HG03045 (cell line): Measurements from ENCODE around the gene TRAPPC2.
"Not testable (repeated sequence)": the region's sequence is repeated elsewhere in the genome, so short reads cannot be mapped to it uniquely, and the experiment has no call there.

ENCODE experiments used
- ATAC-seq: cut with Tn5 transposase; IDR thresholded peaks from one replicate; pipeline ENCODE4 v1.9.1; 2021; ENCODE audit warnings: mild to moderate bottlenecking, moderate library complexity; ENCODE audit not compliant: unreplicated experiment

The TRAPPC2 gene

GRCh38 chrX:13699183-13699826 is 35.1 kb downstream of the TRAPPC2 start:
- no peak for ATAC-seq

DNA sequence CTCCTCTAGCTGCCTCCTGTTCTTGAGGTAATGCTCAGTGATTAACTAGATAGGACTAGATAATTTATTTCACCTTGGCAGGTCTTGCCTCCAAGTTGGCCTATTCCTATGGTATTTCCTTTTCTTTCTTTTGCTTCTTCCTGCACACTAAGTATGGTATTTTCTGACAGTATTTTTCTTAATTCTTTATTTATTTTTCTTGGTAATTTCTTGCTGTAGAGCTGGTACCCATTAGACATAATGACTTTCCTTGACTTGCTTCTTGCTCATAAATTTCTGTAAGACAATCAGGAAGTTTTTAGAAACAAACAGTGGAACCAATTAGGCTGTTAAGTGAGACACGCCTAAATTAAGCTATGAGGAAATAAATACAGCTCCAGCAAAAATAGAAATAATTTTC is 36.0 kb downstream of the TRAPPC2 start:
- no peak for ATAC-seq

- no peak for ATAC-seq
These were observed 36.4 kb downstream of the TRAPPC2 start for GRCh38 chrX:13697976-13698375.

DNA sequence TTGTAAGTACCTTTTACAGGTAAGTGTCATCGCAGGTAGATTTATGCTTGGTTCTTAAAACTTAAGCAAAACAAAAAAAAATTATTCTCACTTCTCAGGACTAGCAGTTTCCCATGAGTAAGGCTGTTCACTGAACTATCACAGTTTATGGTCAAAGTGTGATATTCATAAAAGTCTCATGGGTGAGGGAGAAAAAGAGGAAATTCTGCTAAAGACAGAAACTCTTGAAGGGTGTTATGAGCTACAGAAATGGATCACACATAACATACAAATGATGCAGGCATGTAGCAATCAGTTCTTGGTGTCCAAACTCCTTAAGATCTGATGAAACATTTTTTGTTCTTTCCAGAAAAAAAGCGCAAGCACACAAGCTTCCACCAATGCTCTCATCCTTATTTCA is 37.0 kb downstream of the TRAPPC2 start:
- no peak for ATAC-seq

DNA sequence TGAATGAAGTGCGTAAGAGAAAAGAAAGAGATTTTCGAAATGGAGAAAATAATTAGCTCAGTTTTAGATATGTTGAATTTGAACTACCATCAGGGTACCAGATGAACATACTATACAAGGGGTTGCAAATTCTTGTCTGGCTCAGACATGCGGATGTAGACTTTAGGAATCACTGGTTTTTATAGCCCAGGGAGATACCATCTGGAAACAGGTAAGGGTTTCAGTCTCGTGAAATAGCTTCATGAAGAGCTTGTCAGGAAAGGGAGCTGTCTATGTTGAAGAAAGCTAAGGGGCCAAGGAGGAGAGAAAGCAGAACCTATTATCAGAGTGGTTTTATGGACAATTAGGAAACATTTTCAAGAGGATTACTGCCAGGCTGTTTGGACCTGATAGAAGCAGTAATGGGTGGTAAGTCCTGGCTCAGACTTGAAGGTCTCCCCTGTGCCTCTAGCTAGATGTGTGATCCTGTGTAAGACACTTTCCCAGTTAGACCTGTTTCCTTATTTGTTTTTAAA is 38.8 kb downstream of the TRAPPC2 start:
- ATAC-seq, result no peak

GRCh38 chrX:13694983-13695382 is 39.4 kb downstream of the TRAPPC2 start:
- no peak for ATAC-seq

DNA sequence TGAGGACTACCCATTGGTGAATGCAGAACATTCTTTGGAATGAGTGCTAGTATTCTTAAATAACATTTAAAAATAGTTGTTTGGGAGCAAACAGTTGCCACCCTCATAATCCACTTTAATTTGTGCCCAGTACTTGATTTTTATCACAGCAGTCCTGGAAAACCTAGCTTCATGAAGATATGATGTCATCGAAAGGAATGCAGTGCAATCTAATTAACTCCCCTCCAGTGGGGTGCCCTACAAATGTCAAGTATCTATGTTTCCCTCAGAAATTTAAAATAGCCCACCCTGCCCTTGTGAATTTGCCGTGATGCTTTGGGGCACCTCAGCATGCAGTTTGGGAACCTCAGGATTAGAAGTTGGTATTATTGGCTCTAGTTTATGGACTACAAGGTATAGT is 40.1 kb downstream of the TRAPPC2 start:
- ATAC-seq, result no peak

- no peak for ATAC-seq
These were observed 41.0 kb downstream of the TRAPPC2 start for GRCh38 chrX:13693341-13693961.

- ATAC-seq, result no peak
These were observed 41.6 kb downstream of the TRAPPC2 start for GRCh38 chrX:13692771-13693231.

DNA sequence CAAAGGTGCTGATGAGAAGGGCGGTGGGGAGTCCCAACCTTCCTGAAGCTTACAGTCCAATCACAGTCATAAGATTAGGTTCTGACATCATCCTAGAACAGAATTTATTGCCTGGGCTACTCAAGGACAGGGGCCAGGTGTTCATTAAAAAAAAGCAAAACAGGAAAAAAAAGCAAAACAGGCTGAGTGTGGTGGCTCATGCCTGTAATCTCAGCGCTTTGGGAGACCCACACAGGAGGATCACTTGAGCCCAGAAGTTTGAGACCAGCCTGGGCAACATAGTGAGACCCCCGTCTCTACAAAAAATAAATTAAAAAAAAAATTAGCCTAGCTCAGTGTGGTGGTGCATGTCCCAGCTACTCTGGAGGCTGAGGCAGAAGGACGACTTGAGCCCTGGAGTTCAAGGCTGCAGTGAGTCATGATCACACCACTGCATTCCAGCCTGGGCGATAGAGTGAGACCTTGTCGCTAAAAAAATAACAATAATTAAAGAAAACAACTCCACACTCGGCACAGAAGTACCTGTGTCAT is 42.5 kb downstream of the TRAPPC2 start:
- ATAC-seq, result no peak

GRCh38 chrX:13690836-13691235 is 43.6 kb downstream of the TRAPPC2 start:
- ATAC-seq, result no peak

DNA sequence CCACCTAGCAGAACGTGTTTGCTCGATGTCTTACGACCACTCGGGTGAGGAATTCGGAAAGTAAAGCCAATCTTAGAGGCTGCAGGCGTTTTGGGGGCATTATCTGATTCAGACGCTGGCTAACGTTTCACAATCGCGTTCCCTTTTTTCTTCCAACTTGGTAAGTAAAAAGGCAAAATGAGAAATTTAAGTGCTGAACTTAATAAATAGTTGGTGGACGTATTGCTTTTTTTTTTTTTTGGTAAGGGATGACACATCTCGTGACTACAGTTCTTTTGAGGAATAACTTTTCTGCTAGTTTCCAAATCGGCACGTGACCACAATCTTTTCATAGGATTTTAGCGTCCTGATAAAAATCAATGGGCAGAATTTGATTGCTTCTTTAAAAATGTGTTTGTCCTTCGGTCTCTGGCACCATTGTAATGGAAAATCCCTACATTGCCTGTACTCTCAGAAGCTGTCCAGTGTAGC is 44.6 kb downstream of the TRAPPC2 start:
- no peak for ATAC-seq

DNA sequence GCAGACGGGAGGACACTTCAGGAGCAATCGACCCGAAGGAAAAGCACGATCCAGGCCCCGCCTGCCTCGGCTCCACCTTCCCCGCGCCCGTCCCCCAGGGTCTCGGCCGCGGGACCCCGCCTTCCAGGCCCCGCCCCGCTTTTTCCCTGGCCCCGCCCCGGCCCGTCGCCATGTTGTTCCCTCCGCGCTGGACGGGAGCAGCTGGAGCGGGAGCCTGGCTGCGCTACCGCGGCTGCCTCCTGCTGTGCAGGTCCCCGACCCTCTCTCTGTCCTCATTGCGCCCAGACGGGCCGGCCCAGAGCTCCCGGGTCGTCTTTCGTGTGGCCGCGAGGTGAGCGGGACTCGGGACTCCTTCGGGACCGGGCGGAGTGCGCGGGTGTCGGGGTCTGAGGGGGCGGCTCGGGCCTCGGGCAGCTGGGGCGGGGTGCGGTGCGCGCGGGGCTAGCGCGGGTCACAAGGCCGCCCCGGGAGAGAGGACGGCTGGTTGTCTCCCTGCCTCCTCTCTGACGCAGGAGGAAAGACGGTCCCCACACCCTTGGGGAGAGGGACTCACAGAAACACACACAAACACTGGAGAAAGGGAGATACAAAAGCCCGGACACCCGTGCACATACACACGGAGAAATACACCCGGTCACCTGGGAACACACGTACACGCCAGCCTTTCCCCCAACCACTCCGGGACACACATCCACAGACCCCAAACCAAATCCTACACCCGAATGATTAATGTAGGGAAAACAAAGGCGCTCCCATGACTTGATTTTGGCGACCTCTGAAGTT is 45.3 kb downstream of the TRAPPC2 start, which contains the start of gene RAB9A:
Gene RAB9A (plus strand): TSS at position 171 of the 783 bp plus-strand sequence. CDS start 19,619 bp downstream, outside the sequence.
- ATAC-seq, result peak; percentile 85

- ATAC-seq, result no peak
These were observed 45.9 kb downstream of the TRAPPC2 start for GRCh38 chrX:13688384-13688957.

GRCh38 chrX:13687203-13687602 is 47.2 kb downstream of the TRAPPC2 start:
- no peak for ATAC-seq

DNA sequence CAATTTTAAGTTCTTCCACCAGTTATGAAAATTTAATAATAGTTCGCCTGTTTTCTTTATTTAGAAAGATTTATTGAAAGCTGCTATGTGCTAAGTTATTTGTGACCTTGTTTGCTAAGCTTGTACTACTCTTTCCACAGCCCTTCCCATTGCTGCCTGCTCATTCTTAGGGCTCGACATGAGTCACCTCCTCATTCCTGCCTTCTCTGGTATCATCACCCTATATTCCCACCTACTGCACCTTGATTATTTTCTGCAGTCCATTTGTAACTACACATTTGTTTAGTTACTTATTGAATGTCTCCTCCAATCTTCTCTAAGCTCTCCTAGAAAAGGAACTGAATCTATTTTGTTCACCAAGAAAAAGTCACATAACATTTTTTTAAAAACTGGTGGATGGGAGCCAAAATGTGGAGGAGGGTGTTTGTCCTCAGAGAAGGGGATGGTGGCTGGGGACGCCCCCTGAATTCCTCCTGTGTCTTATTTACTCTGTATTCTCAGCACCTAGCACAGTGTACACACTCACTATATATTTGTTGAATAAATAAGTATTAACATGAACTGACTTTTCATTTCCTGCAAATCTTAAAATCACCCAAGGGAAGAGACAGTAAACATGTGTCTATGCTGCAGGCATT is 49.2 kb downstream of the TRAPPC2 start:
- no peak for ATAC-seq

- ATAC-seq, result no peak
These were observed 50.1 kb downstream of the TRAPPC2 start for GRCh38 chrX:13684361-13684760.

GRCh38 chrX:13681595-13681994 is 52.8 kb downstream of the TRAPPC2 start:
- ATAC-seq, result no peak

GRCh38 chrX:13679700-13680099 is 54.7 kb downstream of the TRAPPC2 start:
- not testable (repeated sequence) for ATAC-seq

DNA sequence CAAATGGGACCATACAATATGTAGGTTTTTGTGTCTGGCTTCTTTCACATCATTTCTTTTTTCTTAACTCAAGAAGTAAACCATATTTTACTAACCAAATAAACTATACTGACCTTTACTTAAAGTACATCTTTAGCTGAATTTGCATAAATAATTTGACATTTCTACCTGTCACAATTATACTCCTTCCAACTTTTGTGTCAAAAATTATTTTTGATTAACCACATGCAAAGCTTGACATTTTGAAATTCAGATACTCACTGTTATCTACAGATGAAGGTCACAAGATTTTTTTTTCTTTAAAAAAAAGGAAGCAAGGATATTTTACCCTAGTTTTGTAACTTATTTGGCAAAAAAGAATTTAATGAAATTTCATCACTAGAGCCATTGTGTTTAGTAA is 57.5 kb downstream of the TRAPPC2 start:
- no peak for ATAC-seq
